ENCODE data around the gene OR3A3. TPM values are rescaled to one million over a fixed set of nuclear protein-coding genes. Genes with fewer than 3 reads are reported as not detected.

OR3A3 gene
- total and polyA plus RNA-seq, 2 experiments from 2014 or later, result not detected

DNA sequence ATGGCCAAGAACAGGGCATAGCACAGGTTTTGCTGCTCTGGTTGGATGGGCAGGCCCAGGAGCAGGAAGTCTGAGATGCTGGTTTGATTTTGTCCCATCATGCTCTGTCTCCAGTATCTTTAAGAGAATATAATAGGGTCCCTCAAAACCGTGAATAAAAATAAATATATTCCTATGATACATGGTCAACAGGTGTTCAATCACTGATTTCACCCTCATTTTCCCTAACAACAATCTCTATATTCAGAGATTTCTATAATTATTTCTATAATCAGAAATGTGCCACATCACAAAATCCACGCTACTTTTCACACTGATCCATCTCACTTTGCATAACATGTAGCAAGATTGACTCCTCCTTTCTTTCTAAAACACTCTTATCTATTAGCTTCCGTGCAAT, 22.6 kb downstream of the OR3A3 start, which contains the start of gene OR1E2:
OR1E2 (minus strand) TSS at position 101 of the 400 bp plus-strand sequence; CDS start at position 101, 0 bp downstream.
- Mint-ChIP-seq H3K4me1 (peaks cover 8% of the 10 kb centered on the region; the same call in 2 of the 3 replicates), H3K36me3 (ENCODE audit: low read depth) (no peaks in the 10 kb centered on the region), H3K4me3 (no peak within 1 kb of the TSS), H3K9me3 (peaks cover 15% of the 10 kb centered on the region; the same call in 2 of the 3 replicates), H3K27me3 (ENCODE audit: insufficient read depth, low read depth, poor library complexity) (peaks cover 4% of the 10 kb centered on the region), H3K27ac (no peak within 1 kb of the TSS)
- Histone ChIP-seq H3K27me3 (ENCODE audit: insufficient read depth) (no peaks in the 10 kb centered on the region), H3K4me1 (ENCODE audit: insufficient read depth) (peaks cover 12% of the 10 kb centered on the region), H3K79me2 (replicated peaks; ENCODE audit: insufficient read depth) (no peaks in the 10 kb centered on the region), H2AFZ (no peak within 1 kb of the TSS), H4K20me1 (replicated peaks; ENCODE audit: insufficient read depth) (no peaks in the 10 kb centered on the region), H3F3A (replicated peaks; ENCODE audit: low read depth) (no peaks in the 10 kb centered on the region), H3K27ac (ENCODE audit: low read depth) (no peak within 1 kb of the TSS), H3K4me3 (no peak within 1 kb of the TSS), H3K9me2 (ENCODE audit: insufficient read depth) (peaks cover 10% of the 10 kb centered on the region; the same call in 1 of the 2 replicates), H3K4me2 (no peak within 1 kb of the TSS), H3K36me3 (ENCODE audit: insufficient read depth) (no peaks in the 10 kb centered on the region)
- TF ChIP-seq CREB1 (CRISPR knock-in tag; IDR thresholded peaks at IDR 0.05; ENCODE audit: low read depth), result no peak
- TF ChIP-seq EZH2phosphoT487 (IDR thresholded peaks at IDR 0.05; ENCODE audit: unreplicated experiment), result no peak
- TF ChIP-seq POLR2AphosphoS5 (IDR thresholded peaks at IDR 0.05; ENCODE audit: low read depth), result no peak
- DNase-seq (ENCODE audit: low spot score) (no peak), ATAC-seq (no peak)

DNA sequence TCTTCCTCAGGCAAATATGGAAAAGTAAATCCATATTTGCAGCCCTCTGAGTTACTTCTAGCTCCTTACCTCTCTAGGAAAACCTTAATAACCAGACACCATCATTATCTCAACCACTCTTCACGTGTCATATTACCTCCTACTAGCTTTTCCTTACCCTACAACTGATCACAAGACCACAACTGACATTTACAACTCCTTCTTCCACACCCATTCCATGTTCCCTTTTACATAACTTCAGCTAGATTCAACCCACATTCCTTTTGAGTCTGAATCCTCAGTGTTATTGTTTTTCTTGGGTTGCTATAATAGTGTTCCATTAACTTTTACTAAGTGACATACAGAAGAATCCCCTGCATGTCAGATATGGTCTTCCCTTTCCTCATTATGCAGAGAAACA, 27.2 kb downstream of the OR3A3 start:
- H3K4me2 ChIP-seq, result no peak overlapping the region
- peaks cover 12% of the 10 kb centered on the region for H3K4me1 ChIP-seq (ENCODE audit: insufficient read depth)
- no peaks in the 10 kb centered on the region for H3K36me3 ChIP-seq (ENCODE audit: insufficient read depth)
- no peak overlapping the region for H2AFZ ChIP-seq
- no peaks in the 10 kb centered on the region for H3F3A ChIP-seq (replicated peaks; ENCODE audit: low read depth)
- H3K27me3 ChIP-seq (ENCODE audit: insufficient read depth), result no peaks in the 10 kb centered on the region
- Mint-ChIP-seq H3K4me1 (peaks cover 8% of the 10 kb centered on the region; the same call in 2 of the 3 replicates), H3K4me3 (no peak overlapping the region), H3K27me3 (ENCODE audit: insufficient read depth, low read depth, poor library complexity) (peaks cover 1% of the 10 kb centered on the region), H3K36me3 (ENCODE audit: low read depth) (no peaks in the 10 kb centered on the region), H3K9me3 (peaks cover 3% of the 10 kb centered on the region; the same call in 2 of the 3 replicates), H3K27ac (no peak overlapping the region)
- ATAC-seq (no peak), DNase-seq (ENCODE audit: low spot score) (no peak)
- peaks cover 10% of the 10 kb centered on the region; the same call in 1 of the 2 replicates for H3K9me2 ChIP-seq (ENCODE audit: insufficient read depth)
- H4K20me1 ChIP-seq (replicated peaks; ENCODE audit: insufficient read depth), result no peaks in the 10 kb centered on the region
- no peak overlapping the region for H3K27ac ChIP-seq (ENCODE audit: low read depth)
- no peaks in the 10 kb centered on the region for H3K79me2 ChIP-seq (replicated peaks; ENCODE audit: insufficient read depth)
- no peak overlapping the region for H3K4me3 ChIP-seq
- no peak for TF ChIP-seq POLR2AphosphoS5 (IDR thresholded peaks at IDR 0.05; ENCODE audit: low read depth)
- TF ChIP-seq JUNB (IDR thresholded peaks at IDR 0.05; ENCODE audit: unreplicated experiment), result no peak
- no peak for TF ChIP-seq NANOG (IDR thresholded peaks at IDR 0.05; ENCODE audit: borderline replicate concordance)
- TF ChIP-seq STAT1 (IDR thresholded peaks at IDR 0.05; ENCODE audit: unreplicated experiment), result no peak
- no peak for TF ChIP-seq CREB1 (CRISPR knock-in tag; IDR thresholded peaks at IDR 0.05; ENCODE audit: low read depth)
- no peak for TF ChIP-seq ZNF331 (CRISPR knock-in tag; IDR thresholded peaks at IDR 0.05; ENCODE audit: low read depth)
- no peak for TF ChIP-seq EZH2 (IDR thresholded peaks at IDR 0.05; ENCODE audit: low read depth, unreplicated experiment)
- no peak for TF ChIP-seq EZH2phosphoT487 (IDR thresholded peaks at IDR 0.05; ENCODE audit: unreplicated experiment)
- TF ChIP-seq, protein P1, sequence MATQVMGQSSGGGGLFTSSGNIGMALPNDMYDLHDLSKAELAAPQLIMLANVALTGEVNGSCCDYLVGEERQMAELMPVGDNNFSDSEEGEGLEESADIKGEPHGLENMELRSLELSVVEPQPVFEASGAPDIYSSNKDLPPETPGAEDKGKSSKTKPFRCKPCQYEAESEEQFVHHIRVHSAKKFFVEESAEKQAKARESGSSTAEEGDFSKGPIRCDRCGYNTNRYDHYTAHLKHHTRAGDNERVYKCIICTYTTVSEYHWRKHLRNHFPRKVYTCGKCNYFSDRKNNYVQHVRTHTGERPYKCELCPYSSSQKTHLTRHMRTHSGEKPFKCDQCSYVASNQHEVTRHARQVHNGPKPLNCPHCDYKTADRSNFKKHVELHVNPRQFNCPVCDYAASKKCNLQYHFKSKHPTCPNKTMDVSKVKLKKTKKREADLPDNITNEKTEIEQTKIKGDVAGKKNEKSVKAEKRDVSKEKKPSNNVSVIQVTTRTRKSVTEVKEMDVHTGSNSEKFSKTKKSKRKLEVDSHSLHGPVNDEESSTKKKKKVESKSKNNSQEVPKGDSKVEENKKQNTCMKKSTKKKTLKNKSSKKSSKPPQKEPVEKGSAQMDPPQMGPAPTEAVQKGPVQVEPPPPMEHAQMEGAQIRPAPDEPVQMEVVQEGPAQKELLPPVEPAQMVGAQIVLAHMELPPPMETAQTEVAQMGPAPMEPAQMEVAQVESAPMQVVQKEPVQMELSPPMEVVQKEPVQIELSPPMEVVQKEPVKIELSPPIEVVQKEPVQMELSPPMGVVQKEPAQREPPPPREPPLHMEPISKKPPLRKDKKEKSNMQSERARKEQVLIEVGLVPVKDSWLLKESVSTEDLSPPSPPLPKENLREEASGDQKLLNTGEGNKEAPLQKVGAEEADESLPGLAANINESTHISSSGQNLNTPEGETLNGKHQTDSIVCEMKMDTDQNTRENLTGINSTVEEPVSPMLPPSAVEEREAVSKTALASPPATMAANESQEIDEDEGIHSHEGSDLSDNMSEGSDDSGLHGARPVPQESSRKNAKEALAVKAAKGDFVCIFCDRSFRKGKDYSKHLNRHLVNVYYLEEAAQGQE (IDR thresholded peaks at IDR 0.05; ENCODE audit: unreplicated experiment), result no peak
- TF ChIP-seq, protein P2, sequence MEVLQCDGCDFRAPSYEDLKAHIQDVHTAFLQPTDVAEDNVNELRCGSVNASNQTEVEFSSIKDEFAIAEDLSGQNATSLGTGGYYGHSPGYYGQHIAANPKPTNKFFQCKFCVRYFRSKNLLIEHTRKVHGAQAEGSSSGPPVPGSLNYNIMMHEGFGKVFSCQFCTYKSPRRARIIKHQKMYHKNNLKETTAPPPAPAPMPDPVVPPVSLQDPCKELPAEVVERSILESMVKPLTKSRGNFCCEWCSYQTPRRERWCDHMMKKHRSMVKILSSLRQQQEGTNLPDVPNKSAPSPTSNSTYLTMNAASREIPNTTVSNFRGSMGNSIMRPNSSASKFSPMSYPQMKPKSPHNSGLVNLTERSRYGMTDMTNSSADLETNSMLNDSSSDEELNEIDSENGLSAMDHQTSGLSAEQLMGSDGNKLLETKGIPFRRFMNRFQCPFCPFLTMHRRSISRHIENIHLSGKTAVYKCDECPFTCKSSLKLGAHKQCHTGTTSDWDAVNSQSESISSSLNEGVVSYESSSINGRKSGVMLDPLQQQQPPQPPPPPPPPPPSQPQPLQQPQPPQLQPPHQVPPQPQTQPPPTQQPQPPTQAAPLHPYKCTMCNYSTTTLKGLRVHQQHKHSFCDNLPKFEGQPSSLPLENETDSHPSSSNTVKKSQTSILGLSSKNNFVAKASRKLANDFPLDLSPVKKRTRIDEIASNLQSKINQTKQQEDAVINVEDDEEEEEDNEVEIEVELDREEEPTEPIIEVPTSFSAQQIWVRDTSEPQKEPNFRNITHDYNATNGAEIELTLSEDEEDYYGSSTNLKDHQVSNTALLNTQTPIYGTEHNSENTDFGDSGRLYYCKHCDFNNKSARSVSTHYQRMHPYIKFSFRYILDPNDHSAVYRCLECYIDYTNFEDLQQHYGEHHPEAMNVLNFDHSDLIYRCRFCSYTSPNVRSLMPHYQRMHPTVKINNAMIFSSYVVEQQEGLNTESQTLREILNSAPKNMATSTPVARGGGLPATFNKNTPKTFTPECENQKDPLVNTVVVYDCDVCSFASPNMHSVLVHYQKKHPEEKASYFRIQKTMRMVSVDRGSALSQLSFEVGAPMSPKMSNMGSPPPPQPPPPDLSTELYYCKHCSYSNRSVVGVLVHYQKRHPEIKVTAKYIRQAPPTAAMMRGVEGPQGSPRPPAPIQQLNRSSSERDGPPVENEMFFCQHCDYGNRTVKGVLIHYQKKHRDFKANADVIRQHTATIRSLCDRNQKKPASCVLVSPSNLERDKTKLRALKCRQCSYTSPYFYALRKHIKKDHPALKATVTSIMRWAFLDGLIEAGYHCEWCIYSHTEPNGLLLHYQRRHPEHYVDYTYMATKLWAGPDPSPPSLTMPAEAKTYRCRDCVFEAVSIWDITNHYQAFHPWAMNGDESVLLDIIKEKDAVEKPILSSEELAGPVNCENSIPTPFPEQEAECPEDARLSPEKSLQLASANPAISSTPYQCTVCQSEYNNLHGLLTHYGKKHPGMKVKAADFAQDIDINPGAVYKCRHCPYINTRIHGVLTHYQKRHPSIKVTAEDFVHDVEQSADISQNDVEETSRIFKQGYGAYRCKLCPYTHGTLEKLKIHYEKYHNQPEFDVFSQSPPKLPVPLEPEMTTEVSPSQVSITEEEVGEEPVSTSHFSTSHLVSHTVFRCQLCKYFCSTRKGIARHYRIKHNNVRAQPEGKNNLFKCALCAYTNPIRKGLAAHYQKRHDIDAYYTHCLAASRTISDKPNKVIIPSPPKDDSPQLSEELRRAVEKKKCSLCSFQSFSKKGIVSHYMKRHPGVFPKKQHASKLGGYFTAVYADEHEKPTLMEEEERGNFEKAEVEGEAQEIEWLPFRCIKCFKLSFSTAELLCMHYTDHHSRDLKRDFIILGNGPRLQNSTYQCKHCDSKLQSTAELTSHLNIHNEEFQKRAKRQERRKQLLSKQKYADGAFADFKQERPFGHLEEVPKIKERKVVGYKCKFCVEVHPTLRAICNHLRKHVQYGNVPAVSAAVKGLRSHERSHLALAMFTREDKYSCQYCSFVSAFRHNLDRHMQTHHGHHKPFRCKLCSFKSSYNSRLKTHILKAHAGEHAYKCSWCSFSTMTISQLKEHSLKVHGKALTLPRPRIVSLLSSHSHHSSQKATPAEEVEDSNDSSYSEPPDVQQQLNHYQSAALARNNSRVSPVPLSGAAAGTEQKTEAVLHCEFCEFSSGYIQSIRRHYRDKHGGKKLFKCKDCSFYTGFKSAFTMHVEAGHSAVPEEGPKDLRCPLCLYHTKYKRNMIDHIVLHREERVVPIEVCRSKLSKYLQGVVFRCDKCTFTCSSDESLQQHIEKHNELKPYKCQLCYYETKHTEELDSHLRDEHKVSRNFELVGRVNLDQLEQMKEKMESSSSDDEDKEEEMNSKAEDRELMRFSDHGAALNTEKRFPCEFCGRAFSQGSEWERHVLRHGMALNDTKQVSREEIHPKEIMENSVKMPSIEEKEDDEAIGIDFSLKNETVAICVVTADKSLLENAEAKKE (CRISPR knock-in tag; IDR thresholded peaks at IDR 0.05), result no peak

Data from GM23338 (cell line).